H9 (cell line): ENCODE data around the gene YWHAB. TPM values are rescaled to one million over a fixed set of nuclear protein-coding genes. Genes with fewer than 3 reads are reported as not detected.

Source experiments
- DNase-seq: peaks from one replicate; pipeline ENCODE4 v3.0.0-alpha.2; 2017
- H2AFZ ChIP-seq: one replicate; pipeline ENCODE4 v1.6.1; 2013; ENCODE audit warnings: mild to moderate bottlenecking, low read length, control low read depth, moderate library complexity
- H2AK5ac ChIP-seq: 2 replicates; pipeline ENCODE4 v1.6.1; 2013; ENCODE audit warnings: low read length, control low read depth, mixed read lengths; ENCODE audit not compliant: insufficient read length
- H2BK120ac ChIP-seq: one replicate; pipeline ENCODE4 v1.6.1; 2013; ENCODE audit warnings: low read depth, mild to moderate bottlenecking, low read length, control low read depth, inconsistent platforms; ENCODE audit not compliant: poor library complexity, severe bottlenecking
- H2BK12ac ChIP-seq: 2 replicates; pipeline ENCODE4 v1.6.1; 2013; ENCODE audit warnings: low read length, control low read depth, mixed read lengths, low read depth; ENCODE audit not compliant: insufficient read length
- H2BK15ac ChIP-seq: 2 replicates; pipeline ENCODE4 v1.6.1; 2013; ENCODE audit warnings: low read depth, low read length, control low read depth
- H2BK20ac ChIP-seq: one replicate; pipeline ENCODE4 v1.6.1; 2013; ENCODE audit warnings: low read depth, mild to moderate bottlenecking, low read length, control low read depth, inconsistent platforms; ENCODE audit not compliant: poor library complexity, severe bottlenecking
- H2BK5ac ChIP-seq: 2 replicates; pipeline ENCODE4 v1.6.1; 2013; ENCODE audit warnings: low read length, control low read depth, mixed read lengths; ENCODE audit not compliant: insufficient read length
- H3K14ac ChIP-seq: 2 replicates; pipeline ENCODE4 v1.6.1; 2013; ENCODE audit warnings: low read length, control low read depth; ENCODE audit not compliant: insufficient read depth
- H3K18ac ChIP-seq: 2 replicates; pipeline ENCODE4 v1.6.1; 2013; ENCODE audit warnings: low read depth, mild to moderate bottlenecking, mixed read lengths, low read length, control low read depth; ENCODE audit not compliant: insufficient read length
- H3K23ac ChIP-seq: 2 replicates; pipeline ENCODE4 v1.6.1; 2013; ENCODE audit warnings: low read length, control low read depth, mixed read lengths, low read depth; ENCODE audit not compliant: insufficient read length
- H3K23me2 ChIP-seq: 2 replicates; pipeline ENCODE4 v1.6.1; 2013; ENCODE audit warnings: low read depth, mild to moderate bottlenecking, mixed read lengths, low read length, control low read depth; ENCODE audit not compliant: insufficient read length, poor library complexity, severe bottlenecking
- H3K27ac ChIP-seq: 2 replicates; pipeline ENCODE4 v1.5.1; 2013; ENCODE audit warnings: low read length, control low read depth, mixed read lengths, low read depth; ENCODE audit not compliant: insufficient read length
- H3K27me3 ChIP-seq: 2 replicates; pipeline ENCODE4 v1.6.1; 2013; ENCODE audit warnings: low read length, control low read depth, inconsistent platforms; ENCODE audit not compliant: insufficient read depth
- H3K4ac ChIP-seq: 2 replicates; pipeline ENCODE4 v1.6.1; 2013; ENCODE audit warnings: low read depth, mild to moderate bottlenecking, control low read depth, inconsistent platforms, low read length, moderate library complexity
- H3K4me1 ChIP-seq: 2 replicates; pipeline ENCODE4 v1.6.1; 2013; ENCODE audit warnings: low read length, control low read depth, inconsistent platforms; ENCODE audit not compliant: insufficient read depth
- H3K4me2 ChIP-seq: 2 replicates; pipeline ENCODE4 v1.6.1; 2013; ENCODE audit warnings: low read length, control low read depth, mixed read lengths; ENCODE audit not compliant: insufficient read length, insufficient read depth
- H3K56ac ChIP-seq: 2 replicates; pipeline ENCODE4 v1.6.1; 2013; ENCODE audit warnings: low read depth, mild to moderate bottlenecking, mixed read lengths, low read length, control low read depth; ENCODE audit not compliant: insufficient read length
- H3K79me1 ChIP-seq: 2 replicates; pipeline ENCODE4 v1.6.1; 2013; ENCODE audit warnings: low read depth, mild to moderate bottlenecking, moderate library complexity, low read length, control low read depth, inconsistent platforms; ENCODE audit not compliant: insufficient read depth, poor library complexity, severe bottlenecking
- H3K79me2 ChIP-seq: 2 replicates; pipeline ENCODE4 v1.6.1; 2013; ENCODE audit warnings: low read length, control low read depth, inconsistent platforms; ENCODE audit not compliant: insufficient read depth
- H3K9ac ChIP-seq: 2 replicates; pipeline ENCODE4 v1.6.1; 2013; ENCODE audit warnings: low read length, control low read depth, mixed read lengths; ENCODE audit not compliant: insufficient read length; ENCODE audit errors: extremely low read depth
- H3K9me3 ChIP-seq: one replicate; pipeline ENCODE4 v1.6.1; 2013; ENCODE audit warnings: low read depth, low read length, inconsistent platforms; ENCODE audit not compliant: control insufficient read depth
- H3T11ph ChIP-seq: one replicate; pipeline ENCODE4 v1.6.1; 2013; ENCODE audit warnings: mild to moderate bottlenecking, low read length, control low read depth, inconsistent platforms
- H4K20me1 ChIP-seq: one replicate; pipeline ENCODE4 v1.6.1; 2013; ENCODE audit not compliant: control insufficient read depth, insufficient read length, insufficient read depth
- H4K5ac ChIP-seq: 2 replicates; pipeline ENCODE4 v1.6.1; 2013; ENCODE audit warnings: low read depth, mild to moderate bottlenecking, mixed read lengths, low read length, control low read depth; ENCODE audit not compliant: insufficient read length
- H4K8ac ChIP-seq: replicated peaks from 2 replicates; pipeline ENCODE4 v1.6.1; 2013; ENCODE audit warnings: low read length, control low read depth, mixed read lengths, low read depth; ENCODE audit not compliant: insufficient read length
- H4K91ac ChIP-seq: 2 replicates; pipeline ENCODE4 v1.6.1; 2013; ENCODE audit warnings: low read depth, mild to moderate bottlenecking, moderate library complexity, mixed read lengths, low read length, control low read depth; ENCODE audit not compliant: insufficient read length
- H3K27ac Mint-ChIP-seq, 3 experiments: 2 replicates in 2 of 3; 3 replicates in 1 of 3; pipeline ENCODE4 v1.8.0; 2020 to 2021; ENCODE audit warnings: mixed read lengths in 3 of 3, mild to moderate bottlenecking in 1 of 3, moderate library complexity in 1 of 3
- H3K27me3 Mint-ChIP-seq: 2 replicates; pipeline ENCODE4 v1.8.0; 2021; ENCODE audit warnings: low read depth, mild to moderate bottlenecking, moderate library complexity, mixed read lengths
- H3K36me3 Mint-ChIP-seq, 3 experiments: 2 replicates in 2 of 3; 3 replicates in 1 of 3; pipeline ENCODE4 v1.8.0; 2020 to 2021; ENCODE audit warnings: low read depth in 3 of 3, mixed read lengths in 3 of 3; ENCODE audit not compliant: insufficient read depth in 1 of 3
- H3K4me1 Mint-ChIP-seq, 2 experiments: 2 replicates each; pipeline ENCODE4 v1.8.0; 2020; ENCODE audit warnings: mixed read lengths in 2 of 2
- H3K4me3 Mint-ChIP-seq, 2 experiments: 2 replicates in 1 of 2; 3 replicates in 1 of 2; pipeline ENCODE4 v1.8.0; 2020 to 2021; ENCODE audit warnings: mild to moderate bottlenecking in 2 of 2, mixed read lengths in 2 of 2, moderate library complexity in 1 of 2
- H3K9me3 Mint-ChIP-seq, 2 experiments: 2 replicates in 1 of 2; 3 replicates in 1 of 2; pipeline ENCODE4 v1.8.0; 2020; ENCODE audit warnings: mild to moderate bottlenecking in 2 of 2, mixed read lengths in 2 of 2, moderate library complexity in 1 of 2
- WGBS: extraction: QIAGEN DNeasy Blood & Tissue Kit; methylation state at CpG from one replicate; pipeline ENCODE4 v1.1.7; 2013; ENCODE audit warnings: missing lambda C conversion rate, low lambda C conversion rate, mixed read lengths; ENCODE audit not compliant: insufficient read length; ENCODE audit errors: extremely low coverage; 5-methylcytosine and 5-hydroxymethylcytosine counted together
- total RNA-seq: library from RNA; stranded (reverse); gene quantifications from 2 replicates; pipeline ENCODE4 v1.2.1, GENCODE V29; 2021
- TF ChIP-seq, protein P1 (sequence below): fragments of 200-600 bp; sonication (generic); conservative IDR thresholded peaks from 3 replicates; pipeline ENCODE4 v1.8.0; 2021; ENCODE audit warnings: antibody characterized with exemption, mild to moderate bottlenecking

YWHAB gene
- total RNA-seq, 1 experiment from 2014 or later = 203 TPM

GRCh38 chr20:44950368-44950767 lies 64.9 kb downstream of the YWHAB start:
- H3K23ac ChIP-seq = no peak overlapping the region
- no peak overlapping the region for H2BK120ac ChIP-seq
- H2BK15ac ChIP-seq = no peak overlapping the region
- no peaks in the 10 kb centered on the region for H3K27me3 ChIP-seq
- H4K20me1 ChIP-seq = no peaks in the 10 kb centered on the region
- no CpG with 5 or more reads among the region's 1 CpG for WGBS
- H3K9me3 Mint-ChIP-seq = no peaks in the 10 kb centered on the region
- H3K4me1 Mint-ChIP-seq = no peaks in the 10 kb centered on the region
- no peak overlapping the region for H2BK12ac ChIP-seq
- no peak overlapping the region for H4K91ac ChIP-seq
- H3K36me3 Mint-ChIP-seq = peaks cover 37 to 91% (median 62%) of the 10 kb centered on the region in 3 experiments; a peak in 6 of 7 replicates
- no peak overlapping the region for H4K5ac ChIP-seq
- no peak overlapping the region for H2BK5ac ChIP-seq
- no peak overlapping the region for H3K9ac ChIP-seq
- H3T11ph ChIP-seq = no peak overlapping the region
- H3K27ac ChIP-seq = no peak overlapping the region
- H3K79me1 ChIP-seq = no peaks in the 10 kb centered on the region
- H2BK20ac ChIP-seq = no peak overlapping the region
- no peak overlapping the region for H3K4ac ChIP-seq
- no peak overlapping the region for H2AFZ ChIP-seq
- H3K18ac ChIP-seq = no peak overlapping the region
- TF ChIP-seq, protein P1, sequence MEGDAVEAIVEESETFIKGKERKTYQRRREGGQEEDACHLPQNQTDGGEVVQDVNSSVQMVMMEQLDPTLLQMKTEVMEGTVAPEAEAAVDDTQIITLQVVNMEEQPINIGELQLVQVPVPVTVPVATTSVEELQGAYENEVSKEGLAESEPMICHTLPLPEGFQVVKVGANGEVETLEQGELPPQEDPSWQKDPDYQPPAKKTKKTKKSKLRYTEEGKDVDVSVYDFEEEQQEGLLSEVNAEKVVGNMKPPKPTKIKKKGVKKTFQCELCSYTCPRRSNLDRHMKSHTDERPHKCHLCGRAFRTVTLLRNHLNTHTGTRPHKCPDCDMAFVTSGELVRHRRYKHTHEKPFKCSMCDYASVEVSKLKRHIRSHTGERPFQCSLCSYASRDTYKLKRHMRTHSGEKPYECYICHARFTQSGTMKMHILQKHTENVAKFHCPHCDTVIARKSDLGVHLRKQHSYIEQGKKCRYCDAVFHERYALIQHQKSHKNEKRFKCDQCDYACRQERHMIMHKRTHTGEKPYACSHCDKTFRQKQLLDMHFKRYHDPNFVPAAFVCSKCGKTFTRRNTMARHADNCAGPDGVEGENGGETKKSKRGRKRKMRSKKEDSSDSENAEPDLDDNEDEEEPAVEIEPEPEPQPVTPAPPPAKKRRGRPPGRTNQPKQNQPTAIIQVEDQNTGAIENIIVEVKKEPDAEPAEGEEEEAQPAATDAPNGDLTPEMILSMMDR = no peak
- H3K79me2 ChIP-seq = no peaks in the 10 kb centered on the region
- no peaks in the 10 kb centered on the region for H3K23me2 ChIP-seq
- no peak overlapping the region for H3K4me3 Mint-ChIP-seq
- no peak overlapping the region for H3K27ac Mint-ChIP-seq
- no peaks in the 10 kb centered on the region for H3K4me1 ChIP-seq
- H3K9me3 ChIP-seq = no peaks in the 10 kb centered on the region
- H3K56ac ChIP-seq = no peak overlapping the region
- H3K4me2 ChIP-seq = no peak overlapping the region
- no peaks in the 10 kb centered on the region for H3K27me3 Mint-ChIP-seq
- H3K14ac ChIP-seq = no peak overlapping the region
- H4K8ac ChIP-seq = no peak overlapping the region
- no peak overlapping the region for H2AK5ac ChIP-seq
- DNase-seq = no peak
